Measurements from ENCODE around the gene MARCO. TPM values are rescaled to one million over a fixed set of nuclear protein-coding genes. Genes with fewer than 3 reads are reported as not detected.

The MARCO gene
- total RNA-seq, 4 donors from 2014 or later: 0.87 to 23.7 (median 2.9) TPM

- peak overlapping the region in 1 of 4 donors; percentile 14 for H3K27ac ChIP-seq
- H3K9me3 ChIP-seq: no peaks in the 10 kb centered on the region
- 68 to 76% methylated on average over 5 to 6 of the region's 7 CpGs for WGBS, 2 donors
- H3K4me3 ChIP-seq: no peak overlapping the region
- intact Hi-C loops (cut with DNase I): no loop called here
- H3K36me3 ChIP-seq: no peaks in the 10 kb centered on the region
- DNase-seq: no peak
- no peak for TF ChIP-seq CTCF (IDR thresholded peaks at IDR 0.05)
- no peak for TF ChIP-seq POLR2A (IDR thresholded peaks at IDR 0.05)
- H3K27me3 ChIP-seq: peaks cover 0 to 23% (median 0%) of the 10 kb centered on the region in 4 donors
- no peaks in the 10 kb centered on the region for H3K4me1 ChIP-seq
These were observed 27.2 kb downstream of the MARCO start for GRCh38 chr2:118968961-118969733.

- 71 to 74% methylated on average over 6 to 11 of the region's 16 CpGs for WGBS, 2 donors
- intact Hi-C loops (cut with DNase I): no loop called here
- no peaks in the 10 kb centered on the region for H3K4me1 ChIP-seq
- H3K27ac ChIP-seq: peak overlapping the region in 1 of 4 donors; percentile 42
- H3K9me3 ChIP-seq: no peaks in the 10 kb centered on the region
- H3K36me3 ChIP-seq: no peaks in the 10 kb centered on the region
- no peak for DNase-seq
- TF ChIP-seq CTCF (IDR thresholded peaks at IDR 0.05): no peak
- TF ChIP-seq POLR2A (IDR thresholded peaks at IDR 0.05): no peak
- no peak overlapping the region for H3K4me3 ChIP-seq
- H3K27me3 ChIP-seq: peaks cover 0 to 30% (median 0%) of the 10 kb centered on the region in 4 donors
These were observed 27.9 kb downstream of the MARCO start for GRCh38 chr2:118969734-118970395.

- Histone ChIP-seq H3K27me3 (peaks cover 0 to 32% (median 0%) of the 10 kb centered on the region in 4 donors), H3K9me3 (no peaks in the 10 kb centered on the region), H3K36me3 (no peaks in the 10 kb centered on the region), H3K4me1 (no peaks in the 10 kb centered on the region), H3K27ac (peak overlapping the region in 3 of 4 donors; percentile 24 to 49 (median 42)), H3K4me3 (no peak overlapping the region)
- TF ChIP-seq POLR2A (IDR thresholded peaks at IDR 0.05) (no peak), CTCF (IDR thresholded peaks at IDR 0.05) (no peak)
- 52 to 58% methylated on average over 4 to 7 of the region's 10 CpGs for WGBS, 2 donors
- intact Hi-C loops (cut with DNase I): no loop called here
- no peak for DNase-seq
These were observed 28.6 kb downstream of the MARCO start for GRCh38 chr2:118970396-118971135.

- TF ChIP-seq CTCF (IDR thresholded peaks at IDR 0.05) (no peak), POLR2A (IDR thresholded peaks at IDR 0.05) (no peak)
- DNase-seq: no peak
- Histone ChIP-seq H3K27me3 (peaks cover 0 to 29% (median 0%) of the 10 kb centered on the region in 4 donors), H3K4me1 (no peaks in the 10 kb centered on the region), H3K4me3 (no peak overlapping the region), H3K36me3 (no peaks in the 10 kb centered on the region), H3K27ac (peak overlapping the region in 1 of 4 donors; percentile 24), H3K9me3 (no peaks in the 10 kb centered on the region)
- WGBS, 2 donors: 77 to 85% methylated on average over 5 to 6 of the region's 8 CpGs
- intact Hi-C loops (cut with DNase I): no loop called here
These were observed 29.5 kb downstream of the MARCO start for GRCh38 chr2:118971245-118972122.
